Thyroid gland (tissue), 4 donors: ENCODE data around the gene GAS7. TPM values are rescaled to one million over a fixed set of nuclear protein-coding genes. Genes with fewer than 3 reads are reported as not detected.

ENCODE experiments used
- DNase-seq, 2 donors: peaks; one replicate each; pipeline ENCODE4 v3.0.0-alpha.2; 2019
- H3K27ac ChIP-seq, 3 donors: fragments of 200-600 bp; sonication (generic); 1 replicate in 2 of 3; 2 replicates in 1 of 3; pipeline ENCODE4 v1.5.1; 2016 to 2019; ENCODE audit warnings: mild to moderate bottlenecking in 1 of 3, moderate library complexity in 1 of 3
- H3K27me3 ChIP-seq: fragments of 200-600 bp; sonication (generic); one replicate; pipeline ENCODE4 v1.5.1; 2019
- H3K36me3 ChIP-seq, 2 donors: fragments of 200-600 bp; sonication (generic); one replicate each; pipeline ENCODE4 v1.5.1; 2016 to 2019
- H3K4me1 ChIP-seq, 2 donors: fragments of 200-600 bp; sonication (generic); one replicate each; pipeline ENCODE4 v1.5.1; 2017 to 2019
- H3K4me3 ChIP-seq, 3 donors: fragments of 200-600 bp; sonication (generic); replicated peaks in 1 of 3; 1 replicate in 2 of 3; 2 replicates in 1 of 3; pipeline ENCODE4 v1.5.1; 2016; ENCODE audit warnings: mild to moderate bottlenecking in 1 of 3
- H3K9me3 ChIP-seq: fragments of 200-600 bp; sonication (generic); one replicate; pipeline ENCODE4 v1.5.1; 2017
- POLR2A ChIP-seq, 2 donors: fragments of 450-650 bp; IDR thresholded peaks; one replicate each; pipeline ENCODE4 v1.6.1; 2017; ENCODE audit warnings: antibody characterized with exemption in 2 of 2, mild to moderate bottlenecking in 2 of 2, moderate library complexity in 1 of 2
- WGBS, 2 donors: methylation state at CpG; one replicate each; pipeline ENCODE4 v1.1.5; 2017; 5-methylcytosine and 5-hydroxymethylcytosine counted together
- intact Hi-C: fragments of 100-400 bp; cut with DNase I; formaldehyde crosslinking; loops from one replicate; pipeline ENCODE4 v1.15.1; 2023
- total RNA-seq, 4 donors: library from RNA; depleted of rRNA; stranded (reverse); fragments of >200 nt; gene quantifications; one replicate each; pipeline ENCODE4 v1.2.3, GENCODE V29; 2016
- TF ChIP-seq, protein P1 (sequence below), 6 experiments: fragments of 200-600 bp in 3 of 6; fragments of 450-650 bp in 3 of 6; sonication (generic) in 3 of 6; IDR thresholded peaks; one replicate each; pipeline ENCODE4 v1.5.1; 2016 to 2019; ENCODE audit warnings: antibody characterized with exemption in 6 of 6, mild to moderate bottlenecking in 2 of 6, inconsistent platforms in 1 of 6, moderate library complexity in 1 of 6

GAS7 gene
- total RNA-seq, 4 donors from 2014 or later: 7.5 to 30.3 (median 24.1) TPM

DNA sequence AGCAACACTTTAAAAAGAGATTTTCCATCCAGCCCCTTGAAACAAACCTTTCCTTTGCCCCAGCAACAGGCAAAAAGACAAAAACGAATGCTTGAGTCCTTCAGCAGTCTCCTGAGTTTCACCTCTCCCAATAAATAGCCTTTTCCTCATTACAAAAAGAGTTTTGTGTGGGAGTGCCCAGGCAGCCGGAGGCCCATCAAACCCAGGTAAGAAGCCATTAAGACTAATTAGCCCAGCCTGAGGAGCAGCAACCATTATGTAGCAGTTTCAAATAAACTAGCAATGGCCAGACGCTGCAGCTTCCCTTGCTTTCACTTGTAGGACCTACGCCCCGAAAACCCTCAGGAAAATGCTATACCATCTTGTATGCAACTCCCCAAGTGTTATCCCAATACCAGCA, 15.6 kb downstream of the GAS7 start:
- DNase-seq: no peak
- H3K27me3 ChIP-seq: no peaks in the 10 kb centered on the region
- H3K4me1 ChIP-seq: no peaks in the 10 kb centered on the region
- WGBS, 2 donors: 88 to 92% methylated on average over 5 of the region's 5 CpGs
- H3K27ac ChIP-seq: no peak overlapping the region
- H3K4me3 ChIP-seq: no peak overlapping the region
- no peak for TF ChIP-seq POLR2A (IDR thresholded peaks at IDR 0.05)
- TF ChIP-seq, protein P1, sequence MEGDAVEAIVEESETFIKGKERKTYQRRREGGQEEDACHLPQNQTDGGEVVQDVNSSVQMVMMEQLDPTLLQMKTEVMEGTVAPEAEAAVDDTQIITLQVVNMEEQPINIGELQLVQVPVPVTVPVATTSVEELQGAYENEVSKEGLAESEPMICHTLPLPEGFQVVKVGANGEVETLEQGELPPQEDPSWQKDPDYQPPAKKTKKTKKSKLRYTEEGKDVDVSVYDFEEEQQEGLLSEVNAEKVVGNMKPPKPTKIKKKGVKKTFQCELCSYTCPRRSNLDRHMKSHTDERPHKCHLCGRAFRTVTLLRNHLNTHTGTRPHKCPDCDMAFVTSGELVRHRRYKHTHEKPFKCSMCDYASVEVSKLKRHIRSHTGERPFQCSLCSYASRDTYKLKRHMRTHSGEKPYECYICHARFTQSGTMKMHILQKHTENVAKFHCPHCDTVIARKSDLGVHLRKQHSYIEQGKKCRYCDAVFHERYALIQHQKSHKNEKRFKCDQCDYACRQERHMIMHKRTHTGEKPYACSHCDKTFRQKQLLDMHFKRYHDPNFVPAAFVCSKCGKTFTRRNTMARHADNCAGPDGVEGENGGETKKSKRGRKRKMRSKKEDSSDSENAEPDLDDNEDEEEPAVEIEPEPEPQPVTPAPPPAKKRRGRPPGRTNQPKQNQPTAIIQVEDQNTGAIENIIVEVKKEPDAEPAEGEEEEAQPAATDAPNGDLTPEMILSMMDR (IDR thresholded peaks at IDR 0.05): no peak
- intact Hi-C loops: no loop called here
- H3K9me3 ChIP-seq: no peaks in the 10 kb centered on the region
- no peaks in the 10 kb centered on the region for H3K36me3 ChIP-seq

DNA sequence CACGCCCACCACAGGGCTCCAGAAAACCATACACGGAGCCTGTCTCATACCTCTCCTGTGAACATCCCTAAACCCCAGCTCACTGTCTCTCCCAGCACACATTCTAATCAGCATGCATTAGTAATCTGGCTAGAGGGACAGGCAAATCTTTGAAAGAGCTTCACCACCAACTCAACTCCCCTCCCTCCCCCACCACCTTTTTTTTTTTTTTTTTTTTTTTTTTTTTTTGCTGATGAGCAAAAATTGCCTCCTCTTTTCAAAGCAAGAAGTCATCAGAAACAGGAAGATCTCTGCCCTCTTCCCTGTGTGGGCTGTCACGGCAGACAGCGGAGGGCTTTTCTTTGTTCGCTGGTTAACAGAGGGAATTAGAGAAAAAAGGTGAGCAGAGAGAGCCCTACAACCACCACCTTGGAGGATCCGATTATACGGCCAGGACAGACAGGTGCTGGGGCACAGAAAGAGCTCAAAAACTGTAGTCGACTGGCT, 19.9 kb downstream of the GAS7 start:
- no peak for DNase-seq
- TF ChIP-seq, protein P1 (IDR thresholded peaks at IDR 0.05): no peak
- no peak for TF ChIP-seq POLR2A (IDR thresholded peaks at IDR 0.05)
- H3K27me3 ChIP-seq: no peaks in the 10 kb centered on the region
- 51 to 57% methylated on average over 8 of the region's 8 CpGs for WGBS, 2 donors
- intact Hi-C loops: no loop called here
- no peak overlapping the region for H3K4me3 ChIP-seq
- H3K36me3 ChIP-seq: no peaks in the 10 kb centered on the region
- no peak overlapping the region for H3K27ac ChIP-seq
- H3K9me3 ChIP-seq: no peaks in the 10 kb centered on the region
- no peaks in the 10 kb centered on the region for H3K4me1 ChIP-seq

DNA sequence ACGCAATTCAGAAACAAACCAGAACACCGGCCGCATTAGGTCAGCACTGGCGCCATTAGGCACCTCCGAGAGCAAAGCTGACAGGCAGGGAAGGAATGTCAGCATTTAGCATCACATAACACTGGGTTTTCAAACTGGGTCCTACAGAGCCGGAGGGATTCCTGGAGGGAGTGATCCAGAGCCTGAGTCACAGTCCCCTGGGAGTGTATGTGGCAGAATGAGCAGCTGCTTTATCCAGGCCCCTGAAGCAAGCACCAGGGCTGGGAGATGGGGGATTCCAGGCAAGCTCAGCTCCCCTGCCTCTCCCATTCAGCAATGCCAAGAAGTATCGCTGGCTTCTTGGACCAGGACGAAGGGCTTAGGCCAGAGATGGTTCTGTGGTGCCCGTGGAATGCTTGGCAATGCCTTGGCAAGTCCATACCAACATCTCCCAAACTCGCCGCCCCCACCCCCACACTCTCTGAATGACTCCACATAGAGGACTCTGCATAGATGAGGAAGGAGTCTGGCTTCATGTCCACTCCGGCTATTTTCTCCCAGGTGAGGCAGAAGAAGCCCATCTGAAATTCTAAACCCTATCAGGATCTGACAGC, 20.4 kb downstream of the GAS7 start:
- 74 to 78% methylated on average over 11 to 12 of the region's 12 CpGs for WGBS, 2 donors
- no peaks in the 10 kb centered on the region for H3K36me3 ChIP-seq
- no peak for DNase-seq

DNA sequence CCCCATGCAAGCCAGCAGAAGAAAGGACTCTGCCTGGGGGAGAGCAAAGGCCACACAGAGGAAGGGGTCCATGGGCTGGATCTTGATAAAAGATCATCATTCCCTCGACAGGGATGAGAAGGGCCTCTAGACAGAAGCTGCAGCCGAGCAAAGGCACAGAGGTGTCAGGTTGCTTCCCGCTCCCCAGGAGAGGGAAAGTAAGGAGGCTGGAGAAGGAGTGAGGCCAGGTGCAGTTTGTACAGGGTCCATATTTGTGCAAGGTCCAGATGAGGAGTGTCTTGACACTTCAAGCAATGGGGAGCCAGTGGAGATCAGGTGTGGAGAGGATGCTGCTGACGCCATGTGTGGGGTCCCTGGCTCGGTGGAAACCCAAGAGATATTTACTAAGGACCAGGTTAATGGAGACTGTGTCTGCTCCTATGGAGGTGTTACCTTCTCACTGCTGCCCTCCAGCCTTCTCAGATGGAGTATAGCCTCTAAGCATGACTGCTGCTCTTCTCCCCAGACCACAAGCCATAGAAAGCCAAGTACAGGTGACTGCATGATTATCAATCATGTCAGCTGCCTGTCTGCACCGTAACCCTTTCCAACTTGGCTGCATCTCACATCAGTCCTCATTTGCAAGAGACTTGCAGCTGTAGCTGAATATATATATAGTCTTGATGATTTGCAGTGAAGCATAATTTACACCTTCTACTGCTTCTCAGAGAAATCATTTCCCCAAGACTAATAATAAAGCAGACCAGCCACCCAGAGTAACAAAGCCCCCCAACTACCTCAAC, 21.1 kb downstream of the GAS7 start:
- DNase-seq: no peak
- no peaks in the 10 kb centered on the region for H3K9me3 ChIP-seq
- no peak overlapping the region for H3K27ac ChIP-seq
- intact Hi-C loops: no loop called here
- no peaks in the 10 kb centered on the region for H3K36me3 ChIP-seq
- H3K4me1 ChIP-seq: no peaks in the 10 kb centered on the region
- TF ChIP-seq POLR2A (IDR thresholded peaks at IDR 0.05): no peak
- H3K4me3 ChIP-seq: no peak overlapping the region
- 65 to 73% methylated on average over 6 of the region's 6 CpGs for WGBS, 2 donors
- no peaks in the 10 kb centered on the region for H3K27me3 ChIP-seq

More for the DNA sequence above, 20.4 kb downstream of the GAS7 start:
- H3K9me3 ChIP-seq: no peaks in the 10 kb centered on the region
- H3K4me3 ChIP-seq: no peak overlapping the region
- no peak overlapping the region for H3K27ac ChIP-seq
- intact Hi-C loops: no loop called here
- TF ChIP-seq POLR2A (IDR thresholded peaks at IDR 0.05): no peak
- TF ChIP-seq, protein P1 (IDR thresholded peaks at IDR 0.05): no peak
- no peaks in the 10 kb centered on the region for H3K27me3 ChIP-seq
- H3K4me1 ChIP-seq: no peaks in the 10 kb centered on the region

DNA sequence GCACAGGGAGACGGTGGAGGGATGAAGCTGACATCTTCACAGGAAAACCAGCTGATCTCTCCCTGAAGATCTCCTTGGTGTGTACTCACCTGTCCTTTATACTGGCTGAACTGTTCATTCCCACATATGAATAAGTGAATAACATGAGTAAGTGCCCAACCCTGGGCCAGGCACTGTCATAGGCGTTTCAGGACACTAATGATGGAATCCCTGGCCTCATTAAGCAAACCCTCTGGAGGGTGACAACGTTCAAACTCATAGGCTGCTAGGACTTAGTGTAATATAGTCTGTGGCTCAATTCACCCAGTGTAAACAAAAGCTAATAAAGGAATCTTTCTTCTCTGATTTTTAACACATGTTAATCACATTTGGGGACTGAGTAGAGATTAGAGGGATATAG, 24.5 kb downstream of the GAS7 start:
- H3K9me3 ChIP-seq: no peaks in the 10 kb centered on the region
- H3K4me1 ChIP-seq: no peaks in the 10 kb centered on the region
- no peaks in the 10 kb centered on the region for H3K27me3 ChIP-seq
- TF ChIP-seq, protein P1 (IDR thresholded peaks at IDR 0.05): no peak
- no peak for TF ChIP-seq POLR2A (IDR thresholded peaks at IDR 0.05)
- no peak for DNase-seq
- H3K4me3 ChIP-seq: no peak overlapping the region
- intact Hi-C loops: no loop called here
- WGBS, 2 donors: 74 to 83% methylated on average over 3 of the region's 3 CpGs
- H3K27ac ChIP-seq: no peak overlapping the region
- H3K36me3 ChIP-seq: no peaks in the 10 kb centered on the region
